GM23338 (cell line): ENCODE data around the gene MTMR6. TPM values are rescaled to one million over a fixed set of nuclear protein-coding genes. Genes with fewer than 3 reads are reported as not detected.
A peak's percentile ranks its signal among the peaks of the same experiment; 100 is the strongest.

Experiments
- ATAC-seq: fragments of 200-7000 bp; cut with Tn5 transposase; 3 replicates; pipeline ENCODE4 v1.9.1; 2020
- DNase-seq: peaks from one replicate; pipeline ENCODE4 v3.0.0-alpha.2; 2015; ENCODE audit warnings: low spot score
- H2AFZ ChIP-seq: fragments of 200-600 bp; sonication (generic); 2 replicates; pipeline ENCODE4 v1.8.0; 2016; ENCODE audit warnings: antibody characterized with exemption, mild to moderate bottlenecking, moderate library complexity
- H3F3A ChIP-seq: fragments of 200-600 bp; sonication (generic); replicated peaks from 2 replicates; pipeline ENCODE4 v1.8.0; 2017; ENCODE audit warnings: antibody characterized with exemption, mixed run types, low read depth
- H3K27ac ChIP-seq: fragments of 200-600 bp; sonication (generic); 2 replicates; pipeline ENCODE4 v1.6.1; 2016; ENCODE audit warnings: low read depth
- H3K27me3 ChIP-seq: fragments of 200-600 bp; sonication (generic); 2 replicates; pipeline ENCODE4 v1.8.0; 2016; ENCODE audit warnings: mild to moderate bottlenecking, mixed run types, moderate library complexity; ENCODE audit not compliant: insufficient read depth
- H3K36me3 ChIP-seq: fragments of 200-600 bp; sonication (generic); 2 replicates; pipeline ENCODE4 v1.8.0; 2016; ENCODE audit warnings: mild to moderate bottlenecking; ENCODE audit not compliant: insufficient read depth
- H3K4me1 ChIP-seq: fragments of 200-600 bp; sonication (generic); 2 replicates; pipeline ENCODE4 v1.8.0; 2016; ENCODE audit warnings: mild to moderate bottlenecking, moderate library complexity; ENCODE audit not compliant: insufficient read depth
- H3K4me2 ChIP-seq: fragments of 200-600 bp; sonication (generic); 2 replicates; pipeline ENCODE4 v1.7.1; 2017; ENCODE audit warnings: mixed run types
- H3K4me3 ChIP-seq: fragments of 200-600 bp; sonication (generic); 2 replicates; pipeline ENCODE4 v1.6.1; 2016; ENCODE audit warnings: mixed run types
- H3K79me2 ChIP-seq: fragments of 200-600 bp; sonication (generic); replicated peaks from 2 replicates; pipeline ENCODE4 v1.8.0; 2017; ENCODE audit warnings: mild to moderate bottlenecking; ENCODE audit not compliant: insufficient read depth
- H3K9me2 ChIP-seq: fragments of 200-600 bp; sonication (generic); 2 replicates; pipeline ENCODE4 v1.8.0; 2017; ENCODE audit not compliant: insufficient read depth
- H4K20me1 ChIP-seq: fragments of 200-600 bp; sonication (generic); replicated peaks from 2 replicates; pipeline ENCODE4 v1.8.0; 2017; ENCODE audit warnings: mild to moderate bottlenecking; ENCODE audit not compliant: insufficient read depth
- H3K27ac Mint-ChIP-seq: 2 replicates; pipeline ENCODE4 v1.8.0; 2020; ENCODE audit warnings: inconsistent platforms, mild to moderate bottlenecking, moderate library complexity, mixed read lengths
- H3K27me3 Mint-ChIP-seq: 3 replicates; pipeline ENCODE4 v1.8.0; 2022; ENCODE audit warnings: low read depth, mild to moderate bottlenecking, moderate library complexity, mixed read lengths, inconsistent platforms; ENCODE audit not compliant: insufficient read depth, poor library complexity
- H3K36me3 Mint-ChIP-seq: 3 replicates; pipeline ENCODE4 v1.8.0; 2021; ENCODE audit warnings: low read depth, mild to moderate bottlenecking, inconsistent platforms, moderate library complexity, mixed read lengths
- H3K4me1 Mint-ChIP-seq: 3 replicates; pipeline ENCODE4 v1.8.0; 2020; ENCODE audit warnings: mild to moderate bottlenecking, inconsistent platforms, mixed read lengths
- H3K4me3 Mint-ChIP-seq: 3 replicates; pipeline ENCODE4 v1.8.0; 2021; ENCODE audit warnings: moderate library complexity, mild to moderate bottlenecking, inconsistent platforms, mixed read lengths
- H3K9me3 Mint-ChIP-seq: 3 replicates; pipeline ENCODE4 v1.8.0; 2020; ENCODE audit warnings: moderate library complexity, mild to moderate bottlenecking, inconsistent platforms, mixed read lengths
- ETS1 ChIP-seq: IDR thresholded peaks from 2 replicates; pipeline ENCODE4 v1.6.1; 2016; ENCODE audit warnings: antibody characterized with exemption
- NANOG ChIP-seq: IDR thresholded peaks from 2 replicates; pipeline ENCODE4 v1.6.1; 2016; ENCODE audit warnings: antibody characterized with exemption, borderline replicate concordance
- REST ChIP-seq: IDR thresholded peaks from one replicate; pipeline ENCODE4 v1.6.1; 2018; ENCODE audit warnings: antibody characterized with exemption; ENCODE audit not compliant: unreplicated experiment
- ZNF114 ChIP-seq: fragments of 250-450 bp; sonication (Bioruptor Pico); IDR thresholded peaks from 2 replicates; pipeline ENCODE4 v1.5.0; 2020; ENCODE audit warnings: mild to moderate bottlenecking, moderate library complexity
- ZNF331 ChIP-seq: fragments of 250-450 bp; sonication (Bioruptor Pico); IDR thresholded peaks from 2 replicates; pipeline ENCODE4 v1.5.0; 2020; ENCODE audit warnings: low read depth, mild to moderate bottlenecking, moderate library complexity
- polyA plus RNA-seq: library from polyadenylated mRNA; unstranded; fragments of >200 nt; fragmentation: Nextera tagmentation; extraction: Ambion mirVana; gene quantifications from 2 replicates; pipeline ENCODE4 v1.2.1, GENCODE V29; 2016
- total RNA-seq: library from RNA; depleted of rRNA; stranded (reverse); fragments of >200 nt; shearing (Covaris generic); gene quantifications from 2 replicates; pipeline ENCODE4 v1.2.3, GENCODE V29; 2014
- TF ChIP-seq, protein P1 (sequence below), 2 experiments: fragments of 200-600 bp in 1 of 2; sonication (generic) in 1 of 2; conservative IDR thresholded peaks; 2 replicates each; pipeline versions ENCODE4 v1.5.1 to v1.6.1; 2016 to 2017; ENCODE audit warnings: antibody characterized with exemption in 2 of 2, low read depth in 2 of 2, mild to moderate bottlenecking in 2 of 2, moderate library complexity in 1 of 2

Gene MTMR6
- total and polyA plus RNA-seq, 2 experiments from 2014 or later: 4.6 to 9.5 TPM

GRCh38 chr13:25267715-25268114 is 19.6 kb downstream of the MTMR6 start:
- Histone ChIP-seq H3K4me1 (no peaks in the 10 kb centered on the region), H3F3A (no peaks in the 10 kb centered on the region), H2AFZ (no peak overlapping the region), H3K4me3 (no peak overlapping the region), H3K36me3 (no peaks in the 10 kb centered on the region), H3K27ac (no peak overlapping the region), H3K4me2 (no peak overlapping the region), H3K79me2 (no peaks in the 10 kb centered on the region), H4K20me1 (no peaks in the 10 kb centered on the region), H3K27me3 (no peaks in the 10 kb centered on the region), H3K9me2 (no peaks in the 10 kb centered on the region)
- no peak for ATAC-seq
- Mint-ChIP-seq H3K9me3 (no peaks in the 10 kb centered on the region), H3K36me3 (no peaks in the 10 kb centered on the region), H3K4me3 (no peak overlapping the region), H3K4me1 (peaks cover 6% of the 10 kb centered on the region; the same call in 2 of the 3 replicates), H3K27me3 (no peaks in the 10 kb centered on the region), H3K27ac (no peak overlapping the region)
- TF ChIP-seq, protein P1, sequence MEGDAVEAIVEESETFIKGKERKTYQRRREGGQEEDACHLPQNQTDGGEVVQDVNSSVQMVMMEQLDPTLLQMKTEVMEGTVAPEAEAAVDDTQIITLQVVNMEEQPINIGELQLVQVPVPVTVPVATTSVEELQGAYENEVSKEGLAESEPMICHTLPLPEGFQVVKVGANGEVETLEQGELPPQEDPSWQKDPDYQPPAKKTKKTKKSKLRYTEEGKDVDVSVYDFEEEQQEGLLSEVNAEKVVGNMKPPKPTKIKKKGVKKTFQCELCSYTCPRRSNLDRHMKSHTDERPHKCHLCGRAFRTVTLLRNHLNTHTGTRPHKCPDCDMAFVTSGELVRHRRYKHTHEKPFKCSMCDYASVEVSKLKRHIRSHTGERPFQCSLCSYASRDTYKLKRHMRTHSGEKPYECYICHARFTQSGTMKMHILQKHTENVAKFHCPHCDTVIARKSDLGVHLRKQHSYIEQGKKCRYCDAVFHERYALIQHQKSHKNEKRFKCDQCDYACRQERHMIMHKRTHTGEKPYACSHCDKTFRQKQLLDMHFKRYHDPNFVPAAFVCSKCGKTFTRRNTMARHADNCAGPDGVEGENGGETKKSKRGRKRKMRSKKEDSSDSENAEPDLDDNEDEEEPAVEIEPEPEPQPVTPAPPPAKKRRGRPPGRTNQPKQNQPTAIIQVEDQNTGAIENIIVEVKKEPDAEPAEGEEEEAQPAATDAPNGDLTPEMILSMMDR (conservative IDR thresholded peaks at IDR 0.05; ENCODE audit: low read depth in 2 of 2): peak in 1 of 2 experiments; percentile 28; a peak in 2 of 4 replicates
- no peak for TF ChIP-seq ETS1
- no peak for DNase-seq

DNA sequence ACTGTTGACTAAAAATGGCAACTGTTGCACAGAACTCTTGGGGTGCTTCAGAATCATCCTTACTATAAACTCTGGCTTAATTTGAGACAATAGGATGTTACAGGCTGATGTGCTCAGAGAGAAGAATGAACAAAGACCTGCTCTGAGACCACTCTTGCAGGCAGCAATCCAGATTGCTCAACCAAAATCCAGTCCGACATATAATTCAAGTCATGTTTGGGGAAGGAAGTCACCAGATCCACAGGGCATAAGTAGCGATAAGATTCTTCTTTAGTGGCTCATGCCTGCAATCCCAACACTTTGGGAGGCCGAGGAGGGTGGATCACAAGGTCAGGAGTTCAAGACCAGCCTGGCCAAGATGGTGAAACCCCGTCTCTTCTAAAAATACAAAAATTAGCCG is 20.6 kb downstream of the MTMR6 start:
- Histone ChIP-seq H2AFZ (no peak overlapping the region), H3K27ac (no peak overlapping the region), H3F3A (no peaks in the 10 kb centered on the region), H4K20me1 (no peaks in the 10 kb centered on the region), H3K9me2 (no peaks in the 10 kb centered on the region), H3K36me3 (no peaks in the 10 kb centered on the region), H3K4me3 (no peak overlapping the region), H3K79me2 (no peaks in the 10 kb centered on the region), H3K27me3 (no peaks in the 10 kb centered on the region), H3K4me1 (no peaks in the 10 kb centered on the region), H3K4me2 (no peak overlapping the region)
- TF ChIP-seq NANOG (no peak), ZNF114 (no peak), REST (no peak), ZNF331 (CRISPR knock-in tag) (no peak)
- Mint-ChIP-seq H3K9me3 (no peaks in the 10 kb centered on the region), H3K27me3 (no peaks in the 10 kb centered on the region), H3K27ac (no peak overlapping the region), H3K4me3 (no peak overlapping the region), H3K4me1 (peaks cover 6% of the 10 kb centered on the region; the same call in 2 of the 3 replicates), H3K36me3 (no peaks in the 10 kb centered on the region)
- DNase-seq: no peak
- ATAC-seq: no peak
